ENCODE results near the gene ARHGAP33. TPM values are rescaled to one million over a fixed set of nuclear protein-coding genes. Genes with fewer than 3 reads are reported as not detected.

The ARHGAP33 gene
- polyA plus RNA-seq, 6 donors from 2014 or later = 0.58 TPM; not detected in 5

Other genes starting within 250 kb of the ARHGAP33 start
- not detected for gene SBSN, start 247.3 kb upstream of the ARHGAP33 start, polyA plus RNA-seq (ENCODE audit: low read depth in 6 of 6)
- not detected for gene GAPDHS, start 242.1 kb upstream of the ARHGAP33 start, polyA plus RNA-seq (ENCODE audit: low read depth in 6 of 6)
- gene TMEM147, start 229.9 kb upstream of the ARHGAP33 start, polyA plus RNA-seq (ENCODE audit: low read depth in 6 of 6) = 100 to 1,000 TPM; 153 to 293 (median 162) TPM
- gene ATP4A, start 211.9 kb upstream of the ARHGAP33 start, polyA plus RNA-seq (ENCODE audit: low read depth in 6 of 6) = not detected
- gene PMIS2, start 189.4 kb upstream of the ARHGAP33 start, polyA plus RNA-seq (ENCODE audit: low read depth in 6 of 6) = not detected
- 1 to 10 TPM; 6.7 to 9.8 (median 8.6) TPM for gene HAUS5, start 162.8 kb upstream of the ARHGAP33 start, polyA plus RNA-seq (ENCODE audit: low read depth in 6 of 6)
- 10 to 100 TPM; 30.6 to 71.1 (median 50.9) TPM for gene RBM42, start 146.5 kb upstream of the ARHGAP33 start, polyA plus RNA-seq (ENCODE audit: low read depth in 6 of 6)
- under 1 TPM in 1 of 6 donors, not detected in 5; 0.61 TPM for gene ETV2, start 133.8 kb upstream of the ARHGAP33 start, polyA plus RNA-seq (ENCODE audit: low read depth in 6 of 6)
- gene COX6B1, start 127.2 kb upstream of the ARHGAP33 start, polyA plus RNA-seq (ENCODE audit: low read depth in 6 of 6) = 100 to 1,000 TPM; 623 to 732 (median 678) TPM
- gene UPK1A, start 109.0 kb upstream of the ARHGAP33 start, polyA plus RNA-seq (ENCODE audit: low read depth in 6 of 6) = not detected
- 1 to 10 TPM in 1 of 6 donors, under 1 TPM in 4, not detected in 1; 0.21 to 1.3 (median 0.70) TPM for gene ZBTB32, start 71.0 kb upstream of the ARHGAP33 start, polyA plus RNA-seq (ENCODE audit: low read depth in 6 of 6)
- 1 to 10 TPM in 2 of 6 donors, under 1 TPM in 4; 0.35 to 2.2 (median 0.76) TPM for gene KMT2B, start 57.6 kb upstream of the ARHGAP33 start, polyA plus RNA-seq (ENCODE audit: low read depth in 6 of 6)
- 100 to 1,000 TPM; 114 to 195 (median 134) TPM for gene IGFLR1, start 33.1 kb upstream of the ARHGAP33 start, polyA plus RNA-seq (ENCODE audit: low read depth in 6 of 6)
- 10 to 100 TPM; 26.1 to 41.0 (median 32.5) TPM for gene U2AF1L4, start 30.1 kb upstream of the ARHGAP33 start, polyA plus RNA-seq (ENCODE audit: low read depth in 6 of 6)
- 100 to 1,000 TPM in 2 of 6 donors, 10 to 100 TPM in 4; 82.4 to 105 (median 94.3) TPM for gene PSENEN, start 29.9 kb upstream of the ARHGAP33 start, polyA plus RNA-seq (ENCODE audit: low read depth in 6 of 6)
- gene LIN37, start 27.0 kb upstream of the ARHGAP33 start, polyA plus RNA-seq (ENCODE audit: low read depth in 6 of 6) = 10 to 100 TPM in 3 of 6 donors, 1 to 10 TPM in 3; 8.1 to 17.9 (median 11.1) TPM
- gene HSPB6, start 18.5 kb upstream of the ARHGAP33 start, polyA plus RNA-seq (ENCODE audit: low read depth in 6 of 6) = not detected
- 10 to 100 TPM in 1 of 6 donors, 1 to 10 TPM in 4, not detected in 1; 3.2 to 13.9 (median 9.0) TPM for gene PROSER3, start 17.4 kb upstream of the ARHGAP33 start, polyA plus RNA-seq (ENCODE audit: low read depth in 6 of 6)
- gene PRODH2, start 37.3 kb downstream of the ARHGAP33 start, polyA plus RNA-seq (ENCODE audit: low read depth in 6 of 6) = not detected
- not detected for gene NPHS1, start 76.9 kb downstream of the ARHGAP33 start, polyA plus RNA-seq (ENCODE audit: low read depth in 6 of 6)
- not detected for gene KIRREL2, start 81.3 kb downstream of the ARHGAP33 start, polyA plus RNA-seq (ENCODE audit: low read depth in 6 of 6)
- gene APLP1, start 93.0 kb downstream of the ARHGAP33 start, polyA plus RNA-seq (ENCODE audit: low read depth in 6 of 6) = not detected
- 10 to 100 TPM; 13.5 to 79.7 (median 55.3) TPM for gene NFKBID, start 125.0 kb downstream of the ARHGAP33 start, polyA plus RNA-seq (ENCODE audit: low read depth in 6 of 6)
- 10 to 100 TPM; 33.8 to 58.5 (median 47.5) TPM for gene HCST, start 127.0 kb downstream of the ARHGAP33 start, polyA plus RNA-seq (ENCODE audit: low read depth in 6 of 6)
- 10 to 100 TPM in 2 of 6 donors, 1 to 10 TPM in 4; 3.4 to 28.6 (median 8.3) TPM for gene TYROBP, start 132.7 kb downstream of the ARHGAP33 start, polyA plus RNA-seq (ENCODE audit: low read depth in 6 of 6)
- gene LRFN3, start 160.8 kb downstream of the ARHGAP33 start, polyA plus RNA-seq (ENCODE audit: low read depth in 6 of 6) = under 1 TPM in 3 of 6 donors, not detected in 3; 0.12 to 0.22 (median 0.14) TPM
- 10 to 100 TPM; 30.0 to 58.0 (median 48.8) TPM for gene SDHAF1, start 219.6 kb downstream of the ARHGAP33 start, polyA plus RNA-seq (ENCODE audit: low read depth in 6 of 6)
- gene SYNE4, start 233.2 kb downstream of the ARHGAP33 start, polyA plus RNA-seq (ENCODE audit: low read depth in 6 of 6) = under 1 TPM in 1 of 6 donors, not detected in 5; 0.24 TPM
- 10 to 100 TPM; 13.7 to 28.9 (median 19.1) TPM for gene ALKBH6, start 238.6 kb downstream of the ARHGAP33 start, polyA plus RNA-seq (ENCODE audit: low read depth in 6 of 6)